Heart left ventricle (tissue), 16 donors: Measurements from ENCODE around the gene ZNF830. TPM values are rescaled to one million over a fixed set of nuclear protein-coding genes. Genes with fewer than 3 reads are reported as not detected.

Source experiments
- ATAC-seq, 4 donors: fragments of 200-7000 bp; cut with Tn5 transposase; one replicate each; pipeline ENCODE4 v1.9.1; 2020 to 2022; ENCODE audit warnings: moderate library complexity in 4 of 4, mild to moderate bottlenecking in 3 of 4, moderate number of reproducible peaks in 1 of 4
- DNase-seq, 5 donors: peaks; one replicate each; pipeline ENCODE4 v3.0.0-alpha.2; 2020
- H3K27ac ChIP-seq, 12 donors: fragments of 200-600 bp; sonication (generic) in 4 of 12; one replicate each; pipeline versions ENCODE4 v1.5.0 to v1.8.0; 2016 to 2022; ENCODE audit warnings: mild to moderate bottlenecking in 2 of 12
- H3K27me3 ChIP-seq, 9 donors: fragments of 200-600 bp; sonication (generic) in 2 of 9; one replicate each; pipeline versions ENCODE4 v1.5.1 to v1.8.0; 2016 to 2022; ENCODE audit warnings: mild to moderate bottlenecking in 3 of 9
- H3K36me3 ChIP-seq, 9 donors: fragments of 200-600 bp; sonication (generic) in 2 of 9; one replicate each; pipeline versions ENCODE4 v1.5.0 to v1.8.0; 2018 to 2022; ENCODE audit warnings: mild to moderate bottlenecking in 2 of 9
- H3K4me1 ChIP-seq, 12 donors: fragments of 200-600 bp; sonication (generic) in 4 of 12; one replicate each; pipeline versions ENCODE4 v1.5.0 to v1.8.0; 2016 to 2022; ENCODE audit warnings: mild to moderate bottlenecking in 3 of 12
- H3K4me3 ChIP-seq, 12 donors: fragments of 200-600 bp; sonication (generic) in 4 of 12; one replicate each; pipeline versions ENCODE4 v1.5.0 to v1.8.0; 2017 to 2022; ENCODE audit warnings: mild to moderate bottlenecking in 9 of 12, moderate library complexity in 4 of 12
- H3K9me3 ChIP-seq, 12 donors: fragments of 200-600 bp; sonication (generic) in 4 of 12; one replicate each; pipeline versions ENCODE4 v1.5.0 to v1.8.0; 2016 to 2022; ENCODE audit warnings: mild to moderate bottlenecking in 1 of 12
- WGBS, 4 donors: extraction: QIAGEN DNeasy Blood & Tissue Kit in 2 of 4; methylation state at CpG; one replicate each; pipeline versions ENCODE4 v1.1.5 to v1.1.7; 2013 to 2018; 5-methylcytosine and 5-hydroxymethylcytosine counted together
- intact Hi-C, 10 donors: fragments of 100-400 bp; cut with DNase I; formaldehyde crosslinking; loops; one replicate each; pipeline versions ENCODE4 v1.11.1 to v1.14.2; 2022
- polyA plus RNA-seq, 2 donors: library from polyadenylated mRNA; stranded (reverse); fragments of 200-250 nt; gene quantifications; one replicate each; pipeline ENCODE4 v1.2.3, GENCODE V29; 2013
- total RNA-seq, 9 donors: library from RNA; depleted of rRNA in 2 of 9; stranded (reverse); fragments of >200 nt in 2 of 9; fragmentation: NEBNext Ultra II Directional in 3 of 9; extraction: Animal tissue kit (Norgen Biotek cat#: 25700) in 3 of 9; gene quantifications; one replicate each; pipeline versions ENCODE4 v1.1.0 to v1.2.4, GENCODE V29; 2016 to 2023
- TF ChIP-seq, protein P1 (sequence below), 12 donors: fragments of 200-600 bp; sonication (generic) in 4 of 12; IDR thresholded peaks; one replicate each; pipeline versions ENCODE4 v1.5.0 to v1.8.0; 2018 to 2022; ENCODE audit warnings: antibody characterized with exemption in 12 of 12, mild to moderate bottlenecking in 5 of 12
- donor health status: ischemic (EF 13 %, LVEDD 7.1; RV severe dilation, severe dysfunction).
- donor health status: healthy with polysubstance abuse.
- donor health status: DM: no; HTN: yes; CAD: no.
- donor health status: DM: no; HTN: no; CAD: no.
- donor health status: ischemic (EF 25% LVEDD 6.9; RV normal size, moderate dysfunction).
- donor health status: ischemic (EF 25% LVEDD 5.7; RV mildly dilated, moderate dysfunction).
- donor health status: healthy.
- donor health status: DM: yes; HTN: yes; CAD: no.
- donor health status: ischemic (EF 35%, LVEDD 5.7; RV mildly dilated, moderate dysfunction).
- donor health status: nonischemic (EF 11% LVEDD 7.7; RV severe dilation, severe dysfunction).
- donor health status: DM: yes; HTN: yes; CAD: no.
- donor health status: PGD.
- donor health status: ischemic (EF 29% LVEDD 5.4; RV normal size, mild dysfunction).
- donor health status: nonischemic (EF 23%, LVEDD 6.1; RV moderate dilation, normal function).

ZNF830 gene
- total and polyA plus RNA-seq, 11 donors: 5.4 to 10.1 (median 7.9) TPM

GRCh38 chr17:35010093-35010492, 48.8 kb downstream of the ZNF830 start:
- intact Hi-C loops: no loop called here
- Histone ChIP-seq H3K9me3 (no peaks in the 10 kb centered on the region), H3K4me1 (no peaks in the 10 kb centered on the region), H3K4me3 (no peak overlapping the region), H3K27me3 (no peaks in the 10 kb centered on the region), H3K27ac (no peak overlapping the region), H3K36me3 (peaks cover 0 to 90% (median 70%) of the 10 kb centered on the region in 9 donors)
- ATAC-seq (no peak), DNase-seq (no peak)
- TF ChIP-seq, protein P1, sequence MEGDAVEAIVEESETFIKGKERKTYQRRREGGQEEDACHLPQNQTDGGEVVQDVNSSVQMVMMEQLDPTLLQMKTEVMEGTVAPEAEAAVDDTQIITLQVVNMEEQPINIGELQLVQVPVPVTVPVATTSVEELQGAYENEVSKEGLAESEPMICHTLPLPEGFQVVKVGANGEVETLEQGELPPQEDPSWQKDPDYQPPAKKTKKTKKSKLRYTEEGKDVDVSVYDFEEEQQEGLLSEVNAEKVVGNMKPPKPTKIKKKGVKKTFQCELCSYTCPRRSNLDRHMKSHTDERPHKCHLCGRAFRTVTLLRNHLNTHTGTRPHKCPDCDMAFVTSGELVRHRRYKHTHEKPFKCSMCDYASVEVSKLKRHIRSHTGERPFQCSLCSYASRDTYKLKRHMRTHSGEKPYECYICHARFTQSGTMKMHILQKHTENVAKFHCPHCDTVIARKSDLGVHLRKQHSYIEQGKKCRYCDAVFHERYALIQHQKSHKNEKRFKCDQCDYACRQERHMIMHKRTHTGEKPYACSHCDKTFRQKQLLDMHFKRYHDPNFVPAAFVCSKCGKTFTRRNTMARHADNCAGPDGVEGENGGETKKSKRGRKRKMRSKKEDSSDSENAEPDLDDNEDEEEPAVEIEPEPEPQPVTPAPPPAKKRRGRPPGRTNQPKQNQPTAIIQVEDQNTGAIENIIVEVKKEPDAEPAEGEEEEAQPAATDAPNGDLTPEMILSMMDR (IDR thresholded peaks at IDR 0.05): no peak
- WGBS, 4 donors: 77 to 88% (median 81%) methylated on average over 3 of the region's 3 CpGs

DNA sequence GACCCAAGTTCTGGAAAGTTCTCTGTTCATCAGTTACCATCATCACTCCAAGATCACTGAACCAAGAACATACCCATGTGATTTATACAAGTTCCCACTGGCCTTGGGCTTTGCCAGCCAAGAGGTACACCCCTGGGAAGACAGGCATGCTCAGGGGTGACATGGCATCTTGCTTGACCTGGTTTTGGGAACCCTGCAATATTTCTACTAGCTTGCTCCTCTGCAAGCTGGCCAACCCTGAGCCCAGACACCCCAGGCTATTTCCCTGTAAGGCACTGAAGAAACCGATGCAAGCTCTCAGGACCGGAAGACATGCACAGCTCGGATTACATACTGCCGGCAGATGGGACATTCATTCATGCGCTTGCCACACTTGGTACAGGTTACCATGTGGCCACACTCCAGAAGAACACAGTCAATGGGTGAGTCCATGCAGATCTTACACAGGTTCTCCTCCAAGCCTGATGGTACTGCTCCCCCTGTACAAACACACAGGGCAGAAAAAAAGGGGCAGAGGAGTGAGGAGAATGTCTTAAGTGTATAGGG, 50.4 kb downstream of the ZNF830 start:
- Histone ChIP-seq H3K4me3 (no peak overlapping the region), H3K4me1 (no peaks in the 10 kb centered on the region), H3K27me3 (no peaks in the 10 kb centered on the region), H3K9me3 (no peaks in the 10 kb centered on the region), H3K27ac (no peak overlapping the region), H3K36me3 (peaks cover 0 to 97% (median 74%) of the 10 kb centered on the region in 9 donors)
- DNase-seq (no peak), ATAC-seq (no peak)
- TF ChIP-seq, protein P1 (IDR thresholded peaks at IDR 0.05): no peak
- intact Hi-C loops: no loop called here
- 78 to 86% (median 82%) methylated on average over 5 of the region's 5 CpGs for WGBS, 4 donors

Other genes starting within 250 kb of the ZNF830 start
- 1 to 10 TPM in 7 of 9 donors, under 1 TPM in 2; 0.75 to 2.5 (median 1.9) TPM for gene CCT6B, start 80 bp upstream of the ZNF830 start, total RNA-seq
- gene CCT6B, start 80 bp upstream of the ZNF830 start, polyA plus RNA-seq: under 1 TPM; 0.82 to 0.88 TPM
- 10 to 100 TPM; 17.1 to 27.0 (median 21.1) TPM for gene LIG3, start 19.0 kb downstream of the ZNF830 start, total RNA-seq
- 10 to 100 TPM in 1 of 2 donors, 1 to 10 TPM in 1; 4.0 to 15.4 TPM for gene LIG3, start 19.0 kb downstream of the ZNF830 start, polyA plus RNA-seq
- gene RFFL, start 102.2 kb downstream of the ZNF830 start, total RNA-seq: 10 to 100 TPM; 10.1 to 21.6 (median 13.5) TPM
- 1 to 10 TPM; 2.6 to 7.1 TPM for gene RFFL, start 102.2 kb downstream of the ZNF830 start, polyA plus RNA-seq
- gene RAD51D, start 158.3 kb downstream of the ZNF830 start, total RNA-seq: 1 to 10 TPM; 2.7 to 9.2 (median 5.0) TPM
- gene RAD51D, start 158.3 kb downstream of the ZNF830 start, polyA plus RNA-seq: 1 to 10 TPM; 2.1 to 6.7 TPM
- gene FNDC8, start 160.1 kb downstream of the ZNF830 start, total RNA-seq: not detected
- not detected for gene FNDC8, start 160.1 kb downstream of the ZNF830 start, polyA plus RNA-seq
- 1 to 10 TPM; 2.8 to 8.0 (median 4.2) TPM for gene NLE1, start 180.8 kb downstream of the ZNF830 start, total RNA-seq
- 1 to 10 TPM; 1.8 to 8.5 TPM for gene NLE1, start 180.8 kb downstream of the ZNF830 start, polyA plus RNA-seq
- 100 to 1,000 TPM; 188 to 305 (median 212) TPM for gene UNC45B, start 186.3 kb downstream of the ZNF830 start, total RNA-seq
- 10 to 100 TPM; 49.1 to 52.0 TPM for gene UNC45B, start 186.3 kb downstream of the ZNF830 start, polyA plus RNA-seq
- not detected for gene SLC35G3, start 232.9 kb downstream of the ZNF830 start, total RNA-seq
- gene SLC35G3, start 232.9 kb downstream of the ZNF830 start, polyA plus RNA-seq: not detected